G401 (cell line): Measurements from ENCODE around the gene MRTFA. TPM values are rescaled to one million over a fixed set of nuclear protein-coding genes. Genes with fewer than 3 reads are reported as not detected.

Experiments used
- DNase-seq: peaks from one replicate; pipeline ENCODE4 v3.0.0-alpha.2; 2015; ENCODE audit warnings: low spot score
- in situ Hi-C: cut with HindIII; loops from 2 replicates; pipeline ENCODE4 v1.10.0; 2016; ENCODE audit warnings: low sequenced_read_pairs, mixed read lengths
- total RNA-seq: library from RNA; depleted of rRNA; stranded (reverse); fragments of >200 nt; shearing (Covaris generic); gene quantifications from 2 replicates; pipeline ENCODE4 v1.2.3, GENCODE V29; 2014

Gene MRTFA
- total RNA-seq, 1 experiment from 2014 or later = 11.0 TPM

GRCh38 chr22:40486962-40487602 is 149.4 kb downstream of the MRTFA start:
- no peak for DNase-seq
- in situ Hi-C loops = no loop called here

DNA sequence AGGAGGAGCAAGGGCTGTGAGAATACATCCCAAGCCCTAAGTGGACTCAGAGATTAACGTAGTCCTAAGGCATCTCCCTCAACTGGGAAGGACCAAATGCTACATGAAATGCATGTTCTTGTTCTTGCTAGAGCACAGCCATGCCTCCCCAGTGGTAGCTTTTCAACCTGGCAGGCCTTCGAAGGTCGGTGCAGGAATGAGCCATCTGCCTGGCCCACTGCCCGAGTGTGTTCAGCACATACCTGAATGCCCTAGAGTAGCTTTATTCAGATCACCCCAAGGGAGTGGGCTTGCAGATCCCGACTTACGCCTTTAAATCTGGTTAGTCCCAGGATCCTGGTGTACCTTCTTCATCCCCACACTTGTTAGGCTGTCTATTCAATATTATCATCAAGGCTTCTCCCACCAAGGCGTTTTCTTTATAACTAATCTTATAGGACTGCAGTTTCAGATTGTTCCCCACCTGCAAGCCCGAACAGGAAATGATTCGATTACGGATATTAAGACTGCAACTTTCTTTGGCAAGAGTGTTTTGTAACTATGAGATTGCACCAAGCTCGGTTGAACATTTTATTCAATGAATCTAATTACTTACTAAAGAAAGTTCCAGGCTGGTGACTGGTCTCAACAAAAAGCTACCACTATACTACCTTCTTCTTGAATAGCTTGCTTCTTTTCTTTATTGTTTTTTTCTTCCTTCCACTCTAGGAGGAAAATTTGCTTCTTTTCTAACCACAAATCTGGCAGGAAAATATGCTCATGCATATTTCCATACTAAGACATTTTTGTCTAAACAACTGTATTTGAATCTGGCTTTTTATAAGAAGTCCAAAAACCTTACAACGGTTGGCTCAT is 150.5 kb downstream of the MRTFA start:
- in situ Hi-C loops = no loop called here

DNA sequence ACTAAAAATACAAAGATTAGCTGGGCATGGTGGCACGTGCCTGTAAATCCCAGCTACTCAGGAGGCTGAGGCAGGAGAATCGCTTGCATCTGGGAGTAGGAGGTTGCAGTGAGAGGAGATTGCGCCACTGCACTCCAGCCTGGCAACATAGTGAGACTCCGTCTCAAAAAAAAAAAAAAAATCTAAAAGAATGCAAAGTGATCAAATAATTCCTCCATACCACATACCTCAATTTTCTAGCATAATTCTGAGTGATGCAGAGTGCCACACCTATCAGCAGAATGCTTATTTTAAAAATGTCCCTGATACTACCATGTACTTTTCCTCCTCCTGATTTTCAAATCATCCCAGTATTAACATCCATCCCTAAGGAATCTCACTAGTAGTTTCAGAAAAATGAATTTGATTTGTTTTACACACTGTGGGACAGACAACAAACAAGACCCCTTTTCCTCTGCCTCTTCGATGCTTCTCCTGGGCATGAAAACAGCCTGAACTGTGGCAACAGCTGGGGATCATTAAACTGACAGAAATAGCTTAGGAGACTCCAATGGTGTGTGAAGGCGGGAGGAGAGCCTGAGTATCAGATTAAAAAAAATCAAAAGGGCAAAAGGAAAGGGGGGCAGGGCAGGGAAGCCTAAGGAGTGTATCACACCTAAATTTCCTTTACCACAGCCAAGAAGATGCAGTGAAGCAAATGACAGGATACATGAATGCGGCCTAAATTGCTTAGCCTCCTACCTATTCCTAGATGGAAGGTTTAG is 151.4 kb downstream of the MRTFA start:
- in situ Hi-C loops = no loop called here
- no peak for DNase-seq

More for the DNA sequence above, 150.5 kb downstream of the MRTFA start:
- DNase-seq = peak; percentile 91

DNA sequence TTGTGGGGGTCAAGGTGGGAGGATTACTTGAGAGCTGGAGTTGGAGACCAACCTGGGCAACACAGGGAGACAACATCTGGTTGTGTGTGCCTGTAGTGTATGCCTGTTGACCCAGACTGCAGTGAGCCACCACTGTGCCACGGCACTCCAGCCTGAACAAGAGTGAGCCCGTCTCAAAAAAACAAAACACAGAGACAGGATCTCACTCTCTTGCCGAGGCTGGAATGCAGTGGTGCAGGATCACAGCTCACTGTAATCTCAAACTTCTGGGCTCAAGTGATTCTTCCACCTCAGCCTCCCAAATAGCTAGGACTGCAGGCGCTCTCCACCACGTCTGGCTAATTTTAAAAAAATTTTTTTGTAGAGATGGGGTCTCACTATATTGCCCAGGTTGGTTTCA is 153.6 kb downstream of the MRTFA start:
- no peak for DNase-seq
- in situ Hi-C loops = no loop called here

DNA sequence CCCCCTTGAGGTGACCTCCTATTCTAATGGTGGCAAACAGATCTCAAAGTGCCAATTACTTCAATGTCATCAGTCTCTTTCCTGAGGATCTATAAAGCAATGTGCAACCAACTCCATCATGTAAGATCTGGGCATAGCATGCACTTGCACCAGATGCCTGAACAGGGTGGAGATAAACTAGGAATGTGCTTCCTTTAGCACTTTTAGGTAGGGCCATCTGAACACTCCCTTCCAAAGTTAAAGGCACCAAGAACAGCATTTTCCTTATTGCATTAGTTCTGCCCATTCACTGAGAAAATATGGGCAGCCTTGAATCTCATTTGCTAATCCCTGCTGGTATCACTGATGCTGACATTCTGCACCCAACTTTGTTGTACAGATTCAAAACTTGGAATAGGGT is 154.1 kb downstream of the MRTFA start:
- in situ Hi-C loops = no loop called here

GRCh38 chr22:40480996-40481395 is 155.5 kb downstream of the MRTFA start:
- no peak for DNase-seq
- in situ Hi-C loops = no loop called here

More for the DNA sequence above, 154.1 kb downstream of the MRTFA start:
- no peak for DNase-seq

DNA sequence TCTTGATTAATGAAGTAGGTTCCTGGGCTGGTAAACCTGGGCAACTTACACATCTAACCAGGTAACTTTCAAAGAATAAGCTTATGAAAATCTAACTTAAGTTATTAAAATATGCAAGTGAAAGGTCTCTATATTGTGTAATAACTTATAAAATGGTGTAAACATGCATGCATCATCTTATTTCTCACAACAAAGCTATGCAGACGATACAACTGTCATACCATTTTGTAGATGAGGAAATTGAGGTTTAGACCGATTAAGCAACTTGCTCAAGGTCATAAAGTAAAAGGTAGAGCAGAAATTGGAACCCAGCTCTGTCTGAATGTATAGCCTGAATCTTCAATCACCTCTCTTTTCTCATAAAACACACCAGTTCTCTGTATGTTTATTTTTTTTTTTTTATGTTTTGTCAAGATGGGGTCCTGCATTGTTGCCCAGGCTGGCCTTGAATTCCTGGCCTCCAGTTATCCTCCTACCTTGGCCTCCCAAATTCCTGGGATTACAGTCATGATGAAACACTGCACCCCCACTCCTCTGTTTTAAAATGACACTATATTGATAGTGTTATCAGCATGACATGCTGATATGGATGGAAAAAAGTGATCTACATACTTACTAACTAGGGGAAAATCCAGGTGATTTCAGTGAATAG is 156.5 kb downstream of the MRTFA start:
- in situ Hi-C loops = no loop called here
- DNase-seq = no peak

GRCh38 chr22:40479126-40479800 is 157.3 kb downstream of the MRTFA start:
- in situ Hi-C loops = no loop called here
- no peak for DNase-seq

DNA sequence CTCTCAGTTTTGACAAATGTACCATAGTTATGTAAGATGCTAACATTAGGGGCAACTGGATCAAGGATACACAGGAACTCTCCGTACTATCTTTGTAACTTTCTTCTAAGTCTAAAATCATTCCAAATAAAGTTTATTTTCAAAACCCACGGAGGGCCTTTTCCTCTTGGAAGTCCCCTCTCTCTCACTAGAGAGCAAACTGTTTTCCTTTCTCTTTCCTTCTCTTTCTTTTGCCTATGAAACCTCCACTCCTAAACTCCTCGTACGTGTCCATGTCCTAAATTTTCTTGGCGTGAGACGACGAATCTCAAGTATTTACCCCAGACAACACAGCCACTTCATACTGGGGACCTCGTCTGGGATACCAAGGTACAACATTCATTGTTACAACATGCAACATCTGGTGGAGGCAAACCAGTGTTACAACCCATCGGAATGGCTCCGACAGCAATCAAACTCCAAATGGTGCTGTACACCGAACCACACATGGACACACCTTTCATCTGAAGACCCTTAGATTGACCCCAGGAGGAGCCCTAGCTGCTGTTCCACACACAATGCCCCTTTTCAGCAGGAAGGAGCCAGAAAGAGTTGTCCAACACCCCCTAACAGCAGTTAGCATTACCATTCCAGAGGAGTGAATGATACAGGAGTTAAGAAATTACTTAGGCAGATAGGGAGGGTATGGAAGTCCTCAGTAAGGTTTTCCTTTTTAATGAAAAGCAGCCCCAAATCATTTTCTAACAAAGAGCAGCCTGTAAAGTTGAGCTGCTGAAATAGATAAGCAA is 158.0 kb downstream of the MRTFA start:
- DNase-seq = no peak
- in situ Hi-C loops = no loop called here

- in situ Hi-C loops = no loop called here
- DNase-seq = no peak
Measured at GRCh38 chr22:40477683-40478337, 158.7 kb downstream of the MRTFA start.

GRCh38 chr22:40476341-40476740 is 160.2 kb downstream of the MRTFA start:
- in situ Hi-C loops = no loop called here
- no peak for DNase-seq

- in situ Hi-C loops = no loop called here
- no peak for DNase-seq
Measured at GRCh38 chr22:40473703-40474102, 162.8 kb downstream of the MRTFA start.

DNA sequence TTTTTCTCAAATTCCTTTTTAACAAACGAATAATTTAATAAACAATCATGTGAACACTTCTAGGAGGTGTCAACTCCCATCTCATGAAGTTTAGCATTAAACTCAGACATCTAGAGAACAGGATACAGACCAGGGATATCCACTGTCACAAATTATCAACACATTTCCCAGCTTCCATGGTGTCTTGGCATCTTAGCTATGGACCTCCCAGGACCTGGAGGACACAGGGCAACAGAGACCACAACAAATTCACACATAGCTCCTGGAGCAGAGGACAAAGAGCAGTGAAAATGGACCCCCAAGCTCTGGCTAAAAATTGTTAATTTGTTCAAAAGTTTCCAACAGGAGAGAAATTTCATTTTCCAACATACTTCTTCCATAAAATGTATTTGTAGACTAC is 163.9 kb downstream of the MRTFA start:
- in situ Hi-C loops = no loop called here
- DNase-seq = no peak

- in situ Hi-C loops = no loop called here
- no peak for DNase-seq
Measured at GRCh38 chr22:40472051-40472450, 164.5 kb downstream of the MRTFA start.

DNA sequence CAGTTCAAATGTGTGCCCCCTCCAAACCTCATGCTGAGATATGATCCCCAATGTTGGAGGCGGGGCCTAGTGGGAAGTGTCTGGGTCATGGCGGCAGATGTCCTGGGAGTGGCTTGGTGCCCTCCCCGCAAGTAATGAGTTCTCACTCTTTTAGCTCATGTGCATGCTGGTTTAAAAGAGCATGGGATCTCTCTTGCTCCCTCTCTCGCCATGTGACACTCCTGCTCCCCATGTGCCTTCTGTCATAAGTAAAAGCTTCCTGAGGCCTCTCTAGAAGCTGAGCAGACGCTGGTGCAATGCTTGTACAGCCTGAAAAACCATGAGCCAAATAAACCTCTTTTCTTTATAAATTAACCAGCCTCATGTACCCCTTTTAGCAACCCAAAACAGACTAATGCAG is 167.3 kb downstream of the MRTFA start:
- no peak for DNase-seq
- in situ Hi-C loops = no loop called here

DNA sequence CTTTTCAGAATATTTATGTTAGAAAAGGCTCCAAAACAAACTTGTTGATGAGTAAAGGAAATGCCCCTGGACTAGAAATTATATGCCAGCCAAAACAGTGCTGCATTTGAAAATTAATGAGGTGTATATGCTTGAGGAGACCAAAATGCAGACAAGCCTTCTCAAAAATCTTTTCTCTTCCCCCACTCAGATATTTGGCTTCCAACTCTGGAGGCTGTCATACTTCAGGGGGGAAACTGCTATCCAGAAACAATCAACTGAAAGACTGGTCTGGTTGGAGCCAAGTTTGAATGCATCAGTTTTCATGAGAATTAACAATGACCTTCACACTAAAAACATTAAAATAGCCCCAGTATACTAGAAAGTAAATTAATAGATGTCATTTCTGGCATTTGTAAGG is 167.9 kb downstream of the MRTFA start:
- no peak for DNase-seq
- in situ Hi-C loops = no loop called here

DNA sequence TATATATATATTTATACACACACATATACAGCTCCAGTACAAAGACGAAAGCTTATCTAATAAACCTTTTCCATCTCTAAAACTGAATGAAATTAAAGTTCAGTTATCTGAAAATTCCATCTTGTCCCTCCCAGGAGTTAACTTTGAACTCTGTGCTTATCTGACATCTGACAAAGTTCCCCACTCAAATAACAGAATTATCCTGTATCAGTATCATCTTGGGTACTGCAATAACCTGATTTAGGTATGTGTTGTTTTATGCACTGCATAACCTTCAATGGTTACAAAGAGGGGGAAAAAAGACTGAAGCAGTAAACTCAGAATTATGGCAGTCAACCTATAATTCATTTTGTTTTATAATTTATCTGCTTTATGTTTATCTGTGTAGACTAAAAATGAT is 169.5 kb downstream of the MRTFA start:
- DNase-seq = no peak
- in situ Hi-C loops = no loop called here

DNA sequence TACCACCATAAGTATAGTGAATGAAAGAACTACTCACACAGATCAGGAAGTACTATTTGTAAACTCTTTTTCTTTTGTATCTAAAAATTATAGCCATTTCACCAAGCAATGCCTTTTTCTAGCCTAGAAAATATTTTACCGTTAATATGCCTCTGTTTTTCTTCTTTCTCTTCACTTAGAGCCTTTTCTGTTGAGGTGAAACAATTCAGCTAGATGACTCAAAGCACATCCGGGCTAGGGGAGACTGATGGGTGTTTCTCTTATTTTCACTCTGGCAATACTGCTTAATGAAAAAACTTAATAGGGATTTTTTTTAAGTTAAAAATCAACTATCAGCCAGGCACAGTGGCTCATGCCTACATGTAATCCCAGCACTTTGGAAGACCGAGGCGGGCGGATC is 172.8 kb downstream of the MRTFA start:
- DNase-seq = no peak
- in situ Hi-C loops = no loop called here
